GM13977 (cell line): ENCODE measurements around the gene PPT1.

Experiments
- DNase-seq: peaks from one replicate; pipeline ENCODE4 v3.0.0; 2012; ENCODE audit warnings: low spot score
- in situ Hi-C: fragments of 300-500 bp; cut with MboI; formaldehyde crosslinking; loops from one replicate; pipeline ENCODE4 v1.12.0; 2022; ENCODE audit warnings: low sequenced_read_pairs, low pct_unique_long_range_greater_than_20kb, mixed read lengths, inconsistent platforms; ENCODE audit not compliant: unreplicated experiment
- TF ChIP-seq, protein P1 (sequence below): IDR thresholded peaks from 2 replicates; pipeline ENCODE4 v1.5.1; 2012; ENCODE audit warnings: mild to moderate bottlenecking, control low read depth; ENCODE audit not compliant: insufficient read depth; ENCODE audit errors: extremely low read depth, missing control alignments

Gene PPT1

DNA sequence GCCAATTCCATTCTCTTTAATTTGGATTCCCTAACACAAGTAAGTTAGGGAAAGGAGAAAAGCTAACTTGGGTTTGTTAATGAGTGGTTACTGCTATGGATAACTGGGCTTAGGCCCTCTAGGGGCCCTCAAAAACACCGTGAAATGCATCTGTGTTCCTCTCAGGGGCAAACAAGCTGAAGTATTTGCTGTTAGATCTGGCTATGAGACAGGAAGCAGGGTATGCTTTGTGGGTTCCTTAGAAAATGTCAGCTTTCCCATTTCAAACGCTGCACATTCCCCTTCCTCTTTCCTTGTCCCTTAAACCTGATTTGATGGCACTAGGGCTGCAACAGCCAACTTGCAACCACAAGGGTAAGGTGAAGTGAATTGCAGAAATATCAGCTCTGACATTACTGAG, 62.2 kb downstream of the PPT1 start:
- no peak for DNase-seq
- in situ Hi-C loops, result loop anchor here (5.0 to 10.0 kb wide), 2 partner anchors 50 to 118 kb away; no protein-coding TSS in a partner anchor
- TF ChIP-seq, protein P1, sequence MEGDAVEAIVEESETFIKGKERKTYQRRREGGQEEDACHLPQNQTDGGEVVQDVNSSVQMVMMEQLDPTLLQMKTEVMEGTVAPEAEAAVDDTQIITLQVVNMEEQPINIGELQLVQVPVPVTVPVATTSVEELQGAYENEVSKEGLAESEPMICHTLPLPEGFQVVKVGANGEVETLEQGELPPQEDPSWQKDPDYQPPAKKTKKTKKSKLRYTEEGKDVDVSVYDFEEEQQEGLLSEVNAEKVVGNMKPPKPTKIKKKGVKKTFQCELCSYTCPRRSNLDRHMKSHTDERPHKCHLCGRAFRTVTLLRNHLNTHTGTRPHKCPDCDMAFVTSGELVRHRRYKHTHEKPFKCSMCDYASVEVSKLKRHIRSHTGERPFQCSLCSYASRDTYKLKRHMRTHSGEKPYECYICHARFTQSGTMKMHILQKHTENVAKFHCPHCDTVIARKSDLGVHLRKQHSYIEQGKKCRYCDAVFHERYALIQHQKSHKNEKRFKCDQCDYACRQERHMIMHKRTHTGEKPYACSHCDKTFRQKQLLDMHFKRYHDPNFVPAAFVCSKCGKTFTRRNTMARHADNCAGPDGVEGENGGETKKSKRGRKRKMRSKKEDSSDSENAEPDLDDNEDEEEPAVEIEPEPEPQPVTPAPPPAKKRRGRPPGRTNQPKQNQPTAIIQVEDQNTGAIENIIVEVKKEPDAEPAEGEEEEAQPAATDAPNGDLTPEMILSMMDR, result no peak

DNA sequence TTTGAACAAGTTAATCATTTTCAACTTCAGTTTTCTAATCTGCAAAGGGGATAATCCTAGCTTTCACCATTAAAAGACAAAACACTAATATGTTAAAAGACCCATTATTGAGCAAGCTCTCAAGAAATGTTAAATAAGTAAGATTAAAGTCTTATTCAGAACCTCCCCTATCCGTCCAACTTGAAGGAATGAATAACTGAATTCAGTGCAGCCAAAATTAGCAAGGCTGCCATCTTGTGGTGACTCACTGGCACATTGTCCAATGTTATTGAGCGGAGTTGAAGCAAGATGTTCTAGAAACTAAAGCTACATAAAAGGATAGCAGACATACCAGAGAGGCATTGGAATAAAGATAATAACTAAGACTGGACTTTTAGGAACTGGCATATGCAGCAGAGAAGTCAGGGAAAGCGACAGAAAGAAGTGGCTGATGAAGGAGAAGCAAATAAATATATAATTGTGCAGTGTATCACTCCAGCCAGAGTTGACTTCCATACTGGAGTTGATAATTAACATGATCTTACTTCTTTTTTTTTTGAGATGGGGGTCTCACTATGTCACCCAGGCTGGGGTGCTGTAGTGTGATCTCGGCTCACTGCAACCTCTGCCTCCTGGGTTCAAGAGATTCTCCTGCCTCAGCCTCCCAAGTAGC, 64.7 kb downstream of the PPT1 start:
- in situ Hi-C loops, result loop anchor here (10.0 kb wide), 1 partner anchor 48 kb away; no protein-coding TSS in a partner anchor
- DNase-seq, result peak; percentile 58
- TF ChIP-seq, protein P1, result peak; percentile 84

DNA sequence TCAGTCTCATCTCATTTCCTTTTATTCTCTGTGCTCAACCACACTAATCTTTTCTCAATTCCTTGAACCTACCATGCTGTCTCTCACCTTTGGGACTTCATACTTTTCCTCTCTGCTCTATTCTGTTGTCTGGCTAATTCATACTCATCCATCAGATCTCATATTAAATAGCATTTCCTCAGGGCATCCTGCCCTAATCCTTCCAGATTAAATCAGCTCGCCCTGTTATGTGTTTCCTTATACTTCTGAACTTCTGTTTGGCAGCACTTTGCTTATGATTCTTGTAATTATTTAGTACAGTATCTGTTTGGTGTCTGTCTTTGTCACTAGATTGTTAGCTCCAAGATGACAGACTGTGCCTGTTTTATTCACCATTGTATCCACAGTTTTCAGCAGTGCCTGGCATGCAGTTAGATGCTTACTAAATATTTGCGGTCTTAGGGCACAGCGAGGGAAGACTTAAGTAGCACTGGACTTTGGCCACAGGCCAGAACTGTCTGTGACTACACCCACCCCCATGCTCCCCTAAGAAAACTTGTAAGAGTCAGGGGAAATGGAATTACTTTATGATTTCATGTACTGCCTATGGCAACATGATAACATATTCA, 66.4 kb downstream of the PPT1 start:
- in situ Hi-C loops, result loop anchor here (10.0 kb wide), 1 partner anchor 46 kb away; no protein-coding TSS in a partner anchor
- DNase-seq, result no peak
- TF ChIP-seq, protein P1, result no peak

DNA sequence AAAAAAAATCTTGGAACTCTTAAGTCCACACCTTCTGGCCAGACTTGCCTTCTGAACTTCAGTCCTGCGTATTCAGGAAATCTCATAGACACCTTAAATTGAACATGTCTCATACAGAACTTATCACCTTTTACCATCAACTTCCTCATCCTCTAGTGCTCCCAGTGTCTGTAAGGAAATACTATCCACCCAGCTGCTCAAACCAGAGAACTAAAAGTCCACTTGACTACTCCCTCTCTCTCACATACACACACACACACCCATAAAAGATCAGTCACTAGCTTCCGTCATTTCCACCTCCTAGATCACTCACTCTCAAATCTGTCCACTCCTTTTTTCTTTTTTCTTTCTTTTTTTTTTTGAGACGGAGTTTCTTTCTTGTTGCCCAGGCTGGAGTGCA, 67.4 kb downstream of the PPT1 start:
- in situ Hi-C loops, result loop anchor here (10.0 kb wide), 1 partner anchor 45 kb away; no protein-coding TSS in a partner anchor
- DNase-seq, result no peak
- TF ChIP-seq, protein P1, result no peak

DNA sequence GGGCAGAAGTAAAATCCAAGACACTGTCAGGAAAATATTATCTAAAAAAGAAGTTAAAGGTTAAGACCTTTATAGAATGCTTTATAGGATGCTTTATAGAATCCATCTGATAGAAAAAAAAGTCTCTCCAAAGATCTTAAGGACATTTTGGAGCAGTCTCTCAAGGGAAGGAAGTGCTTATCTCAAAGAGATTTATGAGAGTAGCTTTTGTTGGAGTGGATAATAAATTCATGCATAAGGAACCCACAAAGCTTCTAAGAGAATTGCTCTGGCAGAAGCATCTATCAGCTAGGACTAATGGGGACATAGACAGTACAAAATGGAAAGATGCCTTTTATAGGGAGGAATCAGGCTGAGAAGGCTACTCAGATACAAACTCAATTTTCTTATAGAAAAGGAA, 69.4 kb downstream of the PPT1 start:
- in situ Hi-C loops, result no loop called here
- DNase-seq, result no peak
- TF ChIP-seq, protein P1, result no peak

DNA sequence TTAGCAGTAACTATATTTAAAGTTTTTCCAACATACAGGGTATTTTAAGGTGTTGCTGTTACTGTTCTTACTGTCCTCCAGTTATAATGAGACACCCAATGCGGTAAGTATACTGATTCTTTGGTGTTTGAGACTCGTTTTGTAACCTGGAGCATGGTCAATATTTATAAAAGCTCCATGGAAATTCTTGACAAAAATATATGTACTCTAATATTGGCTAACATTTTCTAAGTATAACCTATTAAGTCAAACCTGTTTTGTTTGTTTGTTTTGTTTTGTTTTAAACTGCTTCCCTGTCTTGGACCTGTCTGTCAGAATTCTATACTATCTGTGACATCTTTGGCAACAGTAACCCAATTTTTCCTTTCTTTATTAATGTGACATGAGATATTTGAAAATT, 72.4 kb downstream of the PPT1 start:
- in situ Hi-C loops, result no loop called here
- DNase-seq, result no peak
- TF ChIP-seq, protein P1, result no peak
